Measurements from ENCODE around the gene C2orf69. TPM values are rescaled to one million over a fixed set of nuclear protein-coding genes. Genes with fewer than 3 reads are reported as not detected.
A peak's percentile ranks its signal among the peaks of the same experiment; 100 is the strongest.

Gene C2orf69
- total RNA-seq, 2 donors from 2014 or later = 17.8 to 18.1 TPM

GRCh38 chr2:199951023-199951422 is 39.9 kb downstream of the C2orf69 start:
- Histone ChIP-seq H3K27ac (no peak overlapping the region), H3K9me3 (no peaks in the 10 kb centered on the region), H3K36me3 (no peaks in the 10 kb centered on the region), H3K9ac (ENCODE audit: low read depth in 2 of 2, low read length in 2 of 2) (no peak overlapping the region), H3K27me3 (no peaks in the 10 kb centered on the region), H3K4me3 (no peak overlapping the region), H3K4me1 (no peaks in the 10 kb centered on the region)
- intact Hi-C loops (cut with DNase I) = no loop called here
- DNase-seq = no peak
- no peak for TF ChIP-seq CTCF (IDR thresholded peaks at IDR 0.05)

GRCh38 chr2:199955007-199955338 is 43.9 kb downstream of the C2orf69 start:
- Histone ChIP-seq H3K4me1 (peaks cover 12% of the 10 kb centered on the region), H3K27ac (peak overlapping the region; percentile 94), H3K36me3 (no peaks in the 10 kb centered on the region), H3K4me3 (peak overlapping the region; percentile 98), H3K9ac (ENCODE audit: low read depth in 2 of 2, low read length in 2 of 2) (peak overlapping the region; percentile 95 to 98), H3K27me3 (no peaks in the 10 kb centered on the region), H3K9me3 (no peaks in the 10 kb centered on the region)
- no peak for DNase-seq
- no peak for TF ChIP-seq CTCF (IDR thresholded peaks at IDR 0.05)
- intact Hi-C loops (cut with DNase I) = no loop called here

- no peaks in the 10 kb centered on the region for H3K27me3 ChIP-seq
- H3K27ac ChIP-seq = peak within 1 kb of the TSS; percentile 94
- H3K36me3 ChIP-seq = peaks cover 5% of the 10 kb centered on the region
- peak within 1 kb of the TSS; percentile 98 for H3K4me3 ChIP-seq
- TF ChIP-seq CTCF (IDR thresholded peaks at IDR 0.05) = no peak
- H3K9ac ChIP-seq (ENCODE audit: low read depth in 2 of 2, low read length in 2 of 2) = peak within 1 kb of the TSS; percentile 95 to 98
- peaks cover 12% of the 10 kb centered on the region for H3K4me1 ChIP-seq
- peak; percentile 89 for DNase-seq
- H3K9me3 ChIP-seq = no peaks in the 10 kb centered on the region
- intact Hi-C loops (cut with DNase I) = no loop called here
Observed at GRCh38 chr2:199955339-199956061, 44.4 kb downstream of the C2orf69 start, which contains the start of the genes MAIP1 and TYW5. MAIP1 (plus strand) TSS chr2:199955582; CDS start chr2:199955799, 217 bp downstream. TYW5 (minus strand) TSS chr2:199955491; CDS start chr2:199955470, 21 bp downstream.

- Histone ChIP-seq H3K36me3 (peaks cover 7% of the 10 kb centered on the region), H3K4me1 (peaks cover 12% of the 10 kb centered on the region), H3K4me3 (peak overlapping the region; percentile 98), H3K9ac (ENCODE audit: low read depth in 2 of 2, low read length in 2 of 2) (peak overlapping the region; percentile 95 to 98), H3K27ac (peak overlapping the region; percentile 94), H3K27me3 (no peaks in the 10 kb centered on the region), H3K9me3 (no peaks in the 10 kb centered on the region)
- DNase-seq = no peak
- TF ChIP-seq CTCF (IDR thresholded peaks at IDR 0.05) = no peak
- intact Hi-C loops (cut with DNase I) = no loop called here
Observed at GRCh38 chr2:199956062-199956380, 44.9 kb downstream of the C2orf69 start.

- TF ChIP-seq CTCF (IDR thresholded peaks at IDR 0.05) = no peak
- Histone ChIP-seq H3K9ac (ENCODE audit: low read depth in 2 of 2, low read length in 2 of 2) (no peak overlapping the region), H3K27me3 (no peaks in the 10 kb centered on the region), H3K4me1 (peaks cover 12% of the 10 kb centered on the region), H3K4me3 (no peak overlapping the region), H3K9me3 (no peaks in the 10 kb centered on the region), H3K27ac (no peak overlapping the region), H3K36me3 (peaks cover 11% of the 10 kb centered on the region)
- DNase-seq = no peak
- intact Hi-C loops (cut with DNase I) = no loop called here
Observed at GRCh38 chr2:199958014-199958413, 46.9 kb downstream of the C2orf69 start.

All from colonic mucosa (tissue), 4 donors.